SU-DHL-6 (cell line): ENCODE measurements around the gene C21orf58.

Experiments
- CTCF ChIP-seq: fragments of 200-600 bp; sonication (generic); IDR thresholded peaks from one replicate; pipeline ENCODE4 v1.5.1; 2017; ENCODE audit warnings: antibody characterized with exemption, mild to moderate bottlenecking, low read length, moderate library complexity; ENCODE audit not compliant: insufficient read depth, poor library complexity, severe bottlenecking
- EZH2phosphoT487 ChIP-seq: fragments of 200-600 bp; sonication (generic), shearing (Covaris generic); conservative IDR thresholded peaks from 2 replicates; pipeline ENCODE4 v1.6.1; 2018; ENCODE audit warnings: mild to moderate bottlenecking, antibody characterized with exemption, low read length, moderate library complexity, mixed read lengths

GRCh38 chr21:46273341-46273740 is 50.3 kb downstream of the C21orf58 start:
- TF ChIP-seq CTCF, result no peak
- TF ChIP-seq EZH2phosphoT487, result no peak
